MCF 10A (cell line): ENCODE data around the gene HSP90AA1. TPM values are rescaled to one million over a fixed set of nuclear protein-coding genes. Genes with fewer than 3 reads are reported as not detected.

Experiments
- BruUV-seq: library from RNA; stranded (reverse); fragments of 400-500 nt; replicated peaks from 2 replicates; lab custom pipeline; 2021; lab: Mats Ljungman, UMichigan
- CTCF ChIA-PET: fragments of 300-600 bp; sonication (Branson Sonifier 250); formaldehyde crosslinking; extraction: SDS; loops from one replicate; lab custom pipeline; 2021; ENCODE audit warnings: antibody characterized with exemption, inconsistent platforms; lab: Yijun Ruan, JAX
- POLR2A ChIA-PET: fragments of 300-600, 350-650 bp; sonication (Branson Sonifier 250); formaldehyde crosslinking; extraction: SDS; loops from one replicate; lab custom pipeline; 2020; ENCODE audit warnings: antibody characterized with exemption, inconsistent platforms; lab: Yijun Ruan, JAX
- DNase-seq: peaks from one replicate; pipeline ENCODE4 v3.0.0-alpha.2; 2018; ENCODE audit not compliant: unreplicated experiment
- H3K27ac Mint-ChIP-seq: one replicate; pipeline ENCODE4 v1.8.0; 2022; ENCODE audit warnings: mild to moderate bottlenecking, low read depth, mixed read lengths; ENCODE audit not compliant: unreplicated experiment
- H3K27me3 Mint-ChIP-seq: one replicate; pipeline ENCODE4 v1.8.0; 2022; ENCODE audit warnings: mixed read lengths; ENCODE audit not compliant: insufficient read depth, unreplicated experiment
- H3K36me3 Mint-ChIP-seq: one replicate; pipeline ENCODE4 v1.8.0; 2022; ENCODE audit warnings: mild to moderate bottlenecking, moderate library complexity, mixed read lengths; ENCODE audit not compliant: insufficient read depth, unreplicated experiment
- H3K4me1 Mint-ChIP-seq: one replicate; pipeline ENCODE4 v1.8.0; 2022; ENCODE audit warnings: mixed read lengths; ENCODE audit not compliant: insufficient read depth, unreplicated experiment
- H3K4me3 Mint-ChIP-seq: one replicate; pipeline ENCODE4 v1.8.0; 2022; ENCODE audit warnings: mild to moderate bottlenecking, moderate library complexity, mixed read lengths; ENCODE audit not compliant: unreplicated experiment
- H3K9me3 Mint-ChIP-seq: one replicate; pipeline ENCODE4 v1.8.0; 2022; ENCODE audit warnings: mixed read lengths; ENCODE audit not compliant: unreplicated experiment
- CTCF ChIP-seq: fragments of 200-600 bp; IDR thresholded peaks from one replicate; pipeline ENCODE4 v1.8.0; 2022; ENCODE audit warnings: antibody characterized with exemption, mild to moderate bottlenecking; ENCODE audit not compliant: unreplicated experiment
- intact Hi-C: fragments of 100-400 bp; cut with micrococcal nuclease; formaldehyde crosslinking; loops from 2 replicates; pipeline ENCODE4 v1.14.1; 2022
- total RNA-seq: library from RNA; stranded (reverse); gene quantifications from 2 replicates; pipeline ENCODE4 v1.2.3, GENCODE V29; 2022

The HSP90AA1 gene
- total RNA-seq, 1 experiment from 2014 or later: 296 TPM

GRCh38 chr14:102063808-102064429 is 22.9 kb downstream of the HSP90AA1 start:
- no peaks in the 10 kb centered on the region for H3K4me1 Mint-ChIP-seq
- TF ChIP-seq CTCF: no peak
- CTCF ChIA-PET: interaction anchor here (0.6 to 4.7 kb wide), 6 partner anchors 11 to 250 kb away, joined by 3 to 45 read pairs (median 3); no protein-coding TSS in a partner anchor
- no peaks in the 10 kb centered on the region for H3K9me3 Mint-ChIP-seq
- no peaks in the 10 kb centered on the region for H3K27me3 Mint-ChIP-seq
- intact Hi-C loops: loop anchor here (1.0 kb wide), 2 partner anchors 32 to 252 kb away; no protein-coding TSS in a partner anchor
- DNase-seq: no peak
- H3K4me3 Mint-ChIP-seq: no peak overlapping the region
- POLR2A ChIA-PET: interaction anchor here (0.7 to 1.8 kb wide), 5 partner anchors 20 to 241 kb away, joined by 3 to 5 read pairs (median 4); partner anchors contain the start of gene MOK
- BruUV-seq: no TSS peak
- H3K36me3 Mint-ChIP-seq: no peaks in the 10 kb centered on the region
- H3K27ac Mint-ChIP-seq: no peak overlapping the region

GRCh38 chr14:102063109-102063807 is 23.6 kb downstream of the HSP90AA1 start:
- Mint-ChIP-seq H3K36me3 (no peaks in the 10 kb centered on the region), H3K4me3 (no peak overlapping the region), H3K4me1 (no peaks in the 10 kb centered on the region), H3K27ac (no peak overlapping the region), H3K27me3 (no peaks in the 10 kb centered on the region), H3K9me3 (no peaks in the 10 kb centered on the region)
- CTCF ChIA-PET: interaction anchor here (0.6 to 4.7 kb wide), 17 partner anchors 10 to 368 kb away, joined by 3 to 45 read pairs (median 4); no protein-coding TSS in a partner anchor
- intact Hi-C loops: loop anchor here (1.0 kb wide), 2 partner anchors 33 to 253 kb away; no protein-coding TSS in a partner anchor
- no TSS peak for BruUV-seq
- peak; percentile 88 for DNase-seq
- TF ChIP-seq CTCF: peak; percentile 29
- POLR2A ChIA-PET: interaction anchor here (0.6 to 1.8 kb wide), 10 partner anchors 12 to 1324 kb away, joined by 3 to 5 read pairs (median 4); partner anchors contain the start of gene MOK

- Mint-ChIP-seq H3K4me3 (no peak overlapping the region), H3K27me3 (no peaks in the 10 kb centered on the region), H3K27ac (no peak overlapping the region), H3K4me1 (peaks cover 16% of the 10 kb centered on the region), H3K9me3 (no peaks in the 10 kb centered on the region), H3K36me3 (peaks cover 27% of the 10 kb centered on the region)
- intact Hi-C loops: loop anchor here (5.0 kb wide), 1 partner anchor 97 kb away; the partner anchor contains the start of gene DYNC1H1
- TF ChIP-seq CTCF: no peak
- ChIA-PET CTCF (interaction anchor here (0.6 kb wide), 1 partner anchor 265 kb away, joined by 3 read pairs; no protein-coding TSS in a partner anchor), POLR2A (no interaction called here)
- BruUV-seq: no TSS peak
- DNase-seq: no peak
Measured at GRCh38 chr14:102058961-102059360, 27.9 kb downstream of the HSP90AA1 start.

GRCh38 chr14:102058146-102058545 is 28.7 kb downstream of the HSP90AA1 start:
- DNase-seq: no peak
- TSS peak; percentile 19 for BruUV-seq
- Mint-ChIP-seq H3K27me3 (no peaks in the 10 kb centered on the region), H3K4me3 (no peak overlapping the region), H3K36me3 (peaks cover 35% of the 10 kb centered on the region), H3K27ac (no peak overlapping the region), H3K4me1 (peaks cover 16% of the 10 kb centered on the region), H3K9me3 (no peaks in the 10 kb centered on the region)
- no peak for TF ChIP-seq CTCF
- intact Hi-C loops: loop anchor here (5.0 kb wide), 1 partner anchor 96 kb away; the partner anchor contains the start of gene DYNC1H1
- CTCF ChIA-PET: interaction anchor here (0.6 kb wide), 1 partner anchor 75 kb away, joined by 6 read pairs; no protein-coding TSS in a partner anchor
- POLR2A ChIA-PET: no interaction called here
